Peyer's patch (tissue), 4 donors: ENCODE data around the gene STX12.

Source experiments
- POLR2A ChIP-seq, 2 donors: fragments of 450-650 bp; IDR thresholded peaks; one replicate each; pipeline ENCODE4 v1.5.1; 2017; ENCODE audit warnings: antibody characterized with exemption in 2 of 2, mild to moderate bottlenecking in 2 of 2, moderate library complexity in 2 of 2
- TF ChIP-seq, protein P1 (sequence below), 6 experiments: fragments of 450-650 bp in 4 of 6; fragments of 200-600 bp in 2 of 6; sonication (generic) in 1 of 6; IDR thresholded peaks; one replicate each; pipeline ENCODE4 v1.5.1; 2017 to 2019; ENCODE audit warnings: antibody characterized with exemption in 6 of 6, mild to moderate bottlenecking in 3 of 6, moderate library complexity in 1 of 6

DNA sequence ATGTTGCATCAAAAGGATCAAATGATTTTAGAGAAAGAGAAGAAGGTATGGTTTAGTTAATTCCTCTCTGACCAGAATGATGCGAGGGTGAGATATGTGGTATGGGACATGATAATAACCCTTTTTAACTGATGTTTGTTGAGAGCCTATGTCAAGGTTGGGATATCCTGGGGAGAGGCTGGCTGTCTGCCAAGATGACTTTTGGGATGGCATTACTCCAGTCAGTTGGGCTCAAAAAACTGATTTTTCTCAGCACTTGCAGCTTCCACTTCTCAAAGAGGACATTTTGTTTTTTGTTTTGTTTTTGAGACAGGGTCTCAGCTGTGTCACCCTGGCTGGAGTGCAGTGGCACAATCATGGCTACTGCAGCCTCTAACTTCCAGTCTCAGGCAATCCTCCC, 17.7 kb upstream of the STX12 start:
- TF ChIP-seq, protein P1, sequence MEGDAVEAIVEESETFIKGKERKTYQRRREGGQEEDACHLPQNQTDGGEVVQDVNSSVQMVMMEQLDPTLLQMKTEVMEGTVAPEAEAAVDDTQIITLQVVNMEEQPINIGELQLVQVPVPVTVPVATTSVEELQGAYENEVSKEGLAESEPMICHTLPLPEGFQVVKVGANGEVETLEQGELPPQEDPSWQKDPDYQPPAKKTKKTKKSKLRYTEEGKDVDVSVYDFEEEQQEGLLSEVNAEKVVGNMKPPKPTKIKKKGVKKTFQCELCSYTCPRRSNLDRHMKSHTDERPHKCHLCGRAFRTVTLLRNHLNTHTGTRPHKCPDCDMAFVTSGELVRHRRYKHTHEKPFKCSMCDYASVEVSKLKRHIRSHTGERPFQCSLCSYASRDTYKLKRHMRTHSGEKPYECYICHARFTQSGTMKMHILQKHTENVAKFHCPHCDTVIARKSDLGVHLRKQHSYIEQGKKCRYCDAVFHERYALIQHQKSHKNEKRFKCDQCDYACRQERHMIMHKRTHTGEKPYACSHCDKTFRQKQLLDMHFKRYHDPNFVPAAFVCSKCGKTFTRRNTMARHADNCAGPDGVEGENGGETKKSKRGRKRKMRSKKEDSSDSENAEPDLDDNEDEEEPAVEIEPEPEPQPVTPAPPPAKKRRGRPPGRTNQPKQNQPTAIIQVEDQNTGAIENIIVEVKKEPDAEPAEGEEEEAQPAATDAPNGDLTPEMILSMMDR (IDR thresholded peaks at IDR 0.05): no peak
- no peak for TF ChIP-seq POLR2A (IDR thresholded peaks at IDR 0.05)
